GM23248 (cell line): ENCODE results near the gene NFIA. TPM values are rescaled to one million over a fixed set of nuclear protein-coding genes. Genes with fewer than 3 reads are reported as not detected.

Source experiments
- DNase-seq: peaks from one replicate; pipeline ENCODE4 v3.0.0-alpha.2; 2015
- H2AFZ ChIP-seq: fragments of 200-600 bp; sonication (generic); 2 replicates; pipeline ENCODE4 v1.6.1; 2016; ENCODE audit warnings: antibody characterized with exemption
- H3F3A ChIP-seq: fragments of 200-600 bp; sonication (generic); 2 replicates; pipeline ENCODE4 v1.6.1; 2016; ENCODE audit warnings: mild to moderate bottlenecking, antibody characterized with exemption, mixed run types; ENCODE audit not compliant: insufficient read depth
- H3K27ac ChIP-seq: fragments of 200-600 bp; sonication (generic); 2 replicates; pipeline ENCODE4 v1.5.1; 2016; ENCODE audit warnings: mild to moderate bottlenecking
- H3K27me3 ChIP-seq: fragments of 200-600 bp; sonication (generic); replicated peaks from 2 replicates; pipeline ENCODE4 v1.6.1; 2016; ENCODE audit warnings: mild to moderate bottlenecking; ENCODE audit not compliant: insufficient read depth
- H3K36me3 ChIP-seq: fragments of 200-600 bp; sonication (generic); 2 replicates; pipeline ENCODE4 v1.6.1; 2016; ENCODE audit warnings: low read depth, mild to moderate bottlenecking
- H3K4me1 ChIP-seq: fragments of 200-600 bp; sonication (generic); 2 replicates; pipeline ENCODE4 v1.6.1; 2016; ENCODE audit warnings: mild to moderate bottlenecking; ENCODE audit not compliant: insufficient read depth
- H3K4me2 ChIP-seq: fragments of 200-600 bp; sonication (generic); one replicate; pipeline ENCODE4 v1.6.1; 2016; ENCODE audit warnings: mild to moderate bottlenecking; ENCODE audit not compliant: unreplicated experiment
- H3K4me3 ChIP-seq: fragments of 200-600 bp; sonication (generic); 2 replicates; pipeline ENCODE4 v1.5.1; 2016; ENCODE audit warnings: mild to moderate bottlenecking
- H3K79me2 ChIP-seq: fragments of 200-600 bp; sonication (generic); 2 replicates; pipeline ENCODE4 v1.6.1; 2016; ENCODE audit warnings: mild to moderate bottlenecking; ENCODE audit not compliant: insufficient read depth
- H3K9ac ChIP-seq: fragments of 200-600 bp; sonication (generic); 2 replicates; pipeline ENCODE4 v1.6.1; 2016; ENCODE audit warnings: mild to moderate bottlenecking
- H3K9me2 ChIP-seq: fragments of 200-600 bp; sonication (generic); 2 replicates; pipeline ENCODE4 v1.6.1; 2016; ENCODE audit warnings: mixed run types, mild to moderate bottlenecking, moderate library complexity; ENCODE audit not compliant: insufficient read depth
- H3K9me3 ChIP-seq: fragments of 200-600 bp; sonication (generic); one replicate; pipeline ENCODE4 v1.6.1; 2017; ENCODE audit warnings: low read depth
- H4K20me1 ChIP-seq: fragments of 200-600 bp; sonication (generic); 2 replicates; pipeline ENCODE4 v1.6.0; 2016; ENCODE audit not compliant: insufficient read depth
- EZH2 ChIP-seq: fragments of 200-600 bp; sonication (generic); IDR thresholded peaks from 2 replicates; pipeline ENCODE4 v1.6.1; 2018; ENCODE audit warnings: antibody characterized with exemption, mild to moderate bottlenecking; ENCODE audit not compliant: insufficient read depth, poor library complexity, severe bottlenecking
- EZH2phosphoT487 ChIP-seq: fragments of 200-600 bp; sonication (generic); IDR thresholded peaks from 2 replicates; pipeline ENCODE4 v1.6.1; 2018; ENCODE audit warnings: antibody characterized with exemption, moderate library complexity, mild to moderate bottlenecking, low read depth; ENCODE audit not compliant: insufficient read depth
- WGBS, 2 experiments: methylation state at CpG; one replicate each; pipeline ENCODE4 v1.1.6; 2015 to 2017; ENCODE audit warnings: low lambda C conversion rate in 2 of 2, low coverage in 1 of 2; ENCODE audit errors: missing lambda C conversion rate in 2 of 2; 5-methylcytosine and 5-hydroxymethylcytosine counted together
- in situ Hi-C: fragments of 300-500 bp; cut with MboI; formaldehyde crosslinking; loops from 2 replicates; pipeline ENCODE4 v1.15.0; 2020
- polyA plus RNA-seq: library from polyadenylated mRNA; unstranded; fragments of >200 nt; fragmentation: Nextera tagmentation; extraction: Ambion mirVana; gene quantifications from 2 replicates; pipeline ENCODE4 v1.2.1, GENCODE V29; 2016
- total RNA-seq: library from RNA; depleted of rRNA; stranded (reverse); fragments of >200 nt; shearing (Covaris generic); gene quantifications from 2 replicates; pipeline ENCODE4 v1.2.3, GENCODE V29; 2014

The NFIA gene
- total and polyA plus RNA-seq, 2 experiments from 2014 or later = 3.4 to 8.8 TPM

DNA sequence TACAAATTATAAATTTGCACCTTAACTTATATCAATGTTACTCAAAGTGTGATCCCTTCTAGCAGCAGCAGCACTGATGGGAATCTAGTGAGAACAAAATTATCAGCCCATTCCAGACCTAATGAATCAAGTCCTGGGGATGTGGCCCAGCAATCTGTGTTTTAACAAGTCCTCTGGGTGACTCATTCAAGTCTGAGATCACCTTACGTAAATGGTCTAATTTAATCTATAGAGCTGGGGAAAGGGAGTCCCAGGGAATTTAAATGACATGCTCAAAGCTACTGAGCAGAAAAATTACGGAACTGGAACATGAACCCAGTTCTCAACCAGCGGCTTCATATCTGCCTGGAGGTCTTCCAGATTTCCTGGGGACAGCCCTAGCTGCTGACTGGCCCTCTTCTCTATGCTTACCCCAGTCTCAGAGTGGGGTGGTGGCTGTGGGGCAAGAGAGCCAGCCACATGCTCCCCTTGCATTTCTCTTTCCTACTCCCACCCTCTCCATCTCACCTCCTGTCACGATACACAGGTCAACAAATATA, 422.6 kb downstream of the NFIA start:
- Histone ChIP-seq H2AFZ (no peak overlapping the region), H3K4me3 (no peak overlapping the region), H3K4me1 (no peaks in the 10 kb centered on the region), H3K4me2 (no peak overlapping the region), H4K20me1 (no peaks in the 10 kb centered on the region), H3K9me3 (no peaks in the 10 kb centered on the region), H3K27me3 (no peaks in the 10 kb centered on the region), H3K79me2 (no peaks in the 10 kb centered on the region), H3K27ac (no peak overlapping the region), H3K36me3 (no peaks in the 10 kb centered on the region), H3K9ac (no peak overlapping the region), H3K9me2 (no peaks in the 10 kb centered on the region), H3F3A (no peaks in the 10 kb centered on the region)
- in situ Hi-C loops = no loop called here
- WGBS, 2 experiments = 78 to 80% methylated on average over 4 of the region's 4 CpGs
- TF ChIP-seq EZH2 = no peak
- no peak for TF ChIP-seq EZH2phosphoT487
- peak; percentile 56 for DNase-seq

DNA sequence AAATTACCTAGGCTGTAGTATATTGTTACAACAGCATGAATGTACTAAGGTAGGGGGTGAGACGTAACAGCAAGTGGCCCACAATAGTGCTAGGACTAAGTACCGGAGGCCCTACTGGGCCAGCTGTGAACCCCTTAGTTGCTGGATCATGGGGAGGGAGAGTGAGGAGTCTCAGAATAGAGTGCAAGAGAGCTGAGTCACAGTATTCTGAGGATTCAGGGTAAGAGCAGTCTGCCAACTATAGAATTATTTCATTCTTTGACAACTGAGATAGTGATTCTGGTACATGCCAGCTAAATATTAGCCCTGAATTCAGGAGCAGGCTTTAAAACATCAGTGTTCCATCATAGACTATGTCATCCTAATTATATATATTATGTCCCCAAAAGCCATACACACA, 423.9 kb downstream of the NFIA start:
- no peaks in the 10 kb centered on the region for H3K79me2 ChIP-seq
- H3K9me3 ChIP-seq = no peaks in the 10 kb centered on the region
- DNase-seq = peak; percentile 42
- no peak overlapping the region for H2AFZ ChIP-seq
- H3F3A ChIP-seq = no peaks in the 10 kb centered on the region
- H3K36me3 ChIP-seq = no peaks in the 10 kb centered on the region
- H3K9ac ChIP-seq = no peak overlapping the region
- TF ChIP-seq EZH2phosphoT487 (no peak), EZH2 (no peak)
- in situ Hi-C loops = no loop called here
- H4K20me1 ChIP-seq = no peaks in the 10 kb centered on the region
- no peak overlapping the region for H3K4me2 ChIP-seq
- 58 to 66% methylated on average over 2 of the region's 2 CpGs for WGBS, 2 experiments
- no peaks in the 10 kb centered on the region for H3K27me3 ChIP-seq
- H3K27ac ChIP-seq = no peak overlapping the region
- H3K4me3 ChIP-seq = no peak overlapping the region
- H3K4me1 ChIP-seq = no peaks in the 10 kb centered on the region
- H3K9me2 ChIP-seq = no peaks in the 10 kb centered on the region

DNA sequence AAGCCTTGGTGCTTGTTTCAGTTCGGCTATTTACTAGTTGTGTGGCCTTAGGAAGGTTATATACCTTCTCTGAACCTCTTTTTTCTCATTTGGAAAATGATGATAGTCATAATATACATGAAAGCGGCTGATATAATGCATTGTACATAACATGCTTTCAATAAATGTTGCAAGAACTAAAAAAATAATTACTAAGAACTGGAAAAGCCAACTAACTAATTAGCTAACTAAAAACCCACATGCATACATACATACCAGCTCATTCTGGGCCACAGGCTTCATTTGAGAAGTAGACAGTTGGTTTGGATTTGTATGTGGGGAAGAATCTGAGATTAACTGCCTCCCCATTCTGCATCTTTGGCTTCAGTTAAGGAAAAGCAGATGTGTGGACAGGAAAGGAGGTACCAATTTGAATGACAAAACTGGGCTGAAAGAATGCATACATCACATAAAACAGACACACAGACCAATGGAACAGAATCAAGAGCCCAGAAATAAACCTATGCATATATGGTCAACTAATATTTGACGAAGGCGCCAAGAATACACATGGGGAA, 424.7 kb downstream of the NFIA start:
- H3K4me2 ChIP-seq = no peak overlapping the region
- in situ Hi-C loops = no loop called here
- no peaks in the 10 kb centered on the region for H3K27me3 ChIP-seq
- no peaks in the 10 kb centered on the region for H3K36me3 ChIP-seq
- WGBS, 2 experiments = 66 to 77% methylated on average over 4 of the region's 4 CpGs
- no peaks in the 10 kb centered on the region for H3K9me3 ChIP-seq
- TF ChIP-seq EZH2phosphoT487 (no peak), EZH2 (no peak)
- H4K20me1 ChIP-seq = no peaks in the 10 kb centered on the region
- no peaks in the 10 kb centered on the region for H3K9me2 ChIP-seq
- no peaks in the 10 kb centered on the region for H3K79me2 ChIP-seq
- no peaks in the 10 kb centered on the region for H3F3A ChIP-seq
- H3K4me3 ChIP-seq = no peak overlapping the region
- no peaks in the 10 kb centered on the region for H3K4me1 ChIP-seq
- H3K9ac ChIP-seq = no peak overlapping the region
- H2AFZ ChIP-seq = no peak overlapping the region
- no peak overlapping the region for H3K27ac ChIP-seq
- DNase-seq = no peak
